ENCODE data around the gene TRPV2. TPM values are rescaled to one million over a fixed set of nuclear protein-coding genes. Genes with fewer than 3 reads are reported as not detected.

Gene TRPV2
- total RNA-seq, 2 experiments from 2014 or later, result 4.9 to 10.5 TPM

GRCh38 chr17:16455997-16456741, 40.8 kb downstream of the TRPV2 start:
- DNase-seq (ENCODE audit: low spot score), result no peak
- no peaks in the 10 kb centered on the region for H3K9me2 ChIP-seq (ENCODE audit: insufficient read depth, low read length)
- H3K27ac ChIP-seq (ENCODE audit: low read depth, low read length, poor library complexity, severe bottlenecking), result no peak overlapping the region
- H2AFZ ChIP-seq (ENCODE audit: low read length), result no peak overlapping the region
- no peaks in the 10 kb centered on the region for H3K9me3 ChIP-seq (ENCODE audit: low read length)
- no peaks in the 10 kb centered on the region for H3K4me1 ChIP-seq (ENCODE audit: insufficient read depth, low read length, poor library complexity, severe bottlenecking)
- TF ChIP-seq EZH2phosphoT487 (IDR thresholded peaks at IDR 0.05; ENCODE audit: borderline replicate concordance, low read depth, low read length), result no peak
- no peak for TF ChIP-seq CTCF (conservative IDR thresholded peaks at IDR 0.05; ENCODE audit: low read length)
- H3K4me3 ChIP-seq (ENCODE audit: low read depth, low read length, poor library complexity, severe bottlenecking), result no peak overlapping the region
- no peak overlapping the region for H3K4me2 ChIP-seq (ENCODE audit: low read length)
- BruUV-seq (replicated peaks), result no TSS peak
- POLR2A ChIA-PET, result no interaction called here
- intact Hi-C loops (cut with micrococcal nuclease; ENCODE audit: unreplicated experiment), result no loop called here
- peaks cover 20% of the 10 kb centered on the region for H3K36me3 ChIP-seq (ENCODE audit: insufficient read depth, low read length)
- H3K79me2 ChIP-seq (ENCODE audit: insufficient read depth, low read depth, low read length), result no peaks in the 10 kb centered on the region
- H4K20me1 ChIP-seq (ENCODE audit: insufficient read depth, low read length), result no peaks in the 10 kb centered on the region
- CTCF ChIA-PET (ENCODE audit: unreplicated experiment), result no interaction called here

DNA sequence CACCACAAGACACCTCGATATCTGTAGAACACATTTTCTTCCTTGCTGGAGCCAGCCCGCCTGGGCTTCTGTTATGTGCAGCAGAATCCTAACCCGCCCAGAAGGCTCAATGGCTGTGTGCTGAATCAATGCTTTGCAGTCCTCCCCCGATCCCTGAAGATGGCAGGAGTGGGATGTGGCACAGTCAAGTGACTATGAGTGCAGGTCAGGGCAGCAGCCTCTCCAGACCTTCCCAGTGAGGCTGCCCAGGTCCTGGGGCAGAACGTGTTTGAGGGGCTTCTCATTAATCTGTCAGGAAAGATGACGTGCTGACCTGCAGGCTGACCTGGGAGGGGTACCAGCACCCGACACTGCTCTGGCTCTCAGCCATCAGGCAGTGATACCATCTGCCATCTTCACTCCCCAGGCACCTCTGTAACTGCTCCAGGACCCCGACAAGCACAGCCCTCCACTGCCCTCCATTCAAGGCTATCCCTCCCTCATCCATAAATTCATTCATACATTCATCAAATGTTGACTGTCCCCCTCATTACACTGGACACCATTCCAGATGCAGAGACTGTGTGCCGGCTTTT, 41.5 kb downstream of the TRPV2 start:
- Histone ChIP-seq H4K20me1 (ENCODE audit: insufficient read depth, low read length) (no peaks in the 10 kb centered on the region), H2AFZ (ENCODE audit: low read length) (no peak overlapping the region), H3K4me2 (ENCODE audit: low read length) (no peak overlapping the region), H3K4me1 (ENCODE audit: insufficient read depth, low read length, poor library complexity, severe bottlenecking) (no peaks in the 10 kb centered on the region), H3K9me2 (ENCODE audit: insufficient read depth, low read length) (no peaks in the 10 kb centered on the region), H3K4me3 (ENCODE audit: low read depth, low read length, poor library complexity, severe bottlenecking) (no peak overlapping the region), H3K9me3 (ENCODE audit: low read length) (no peaks in the 10 kb centered on the region), H3K27ac (ENCODE audit: low read depth, low read length, poor library complexity, severe bottlenecking) (no peak overlapping the region), H3K79me2 (ENCODE audit: insufficient read depth, low read depth, low read length) (no peaks in the 10 kb centered on the region), H3K36me3 (ENCODE audit: insufficient read depth, low read length) (peaks cover 19% of the 10 kb centered on the region)
- ChIA-PET POLR2A (interaction anchor here (0.6 kb wide), 1 partner anchor 132 kb away, joined by 3 read pairs; no protein-coding TSS in a partner anchor), CTCF (ENCODE audit: unreplicated experiment) (no interaction called here)
- TF ChIP-seq EZH2phosphoT487 (IDR thresholded peaks at IDR 0.05; ENCODE audit: borderline replicate concordance, low read depth, low read length) (no peak), CTCF (conservative IDR thresholded peaks at IDR 0.05; ENCODE audit: low read length) (no peak)
- BruUV-seq (replicated peaks), result no TSS peak
- DNase-seq (ENCODE audit: low spot score), result no peak
- intact Hi-C loops (cut with micrococcal nuclease; ENCODE audit: unreplicated experiment), result no loop called here

DNA sequence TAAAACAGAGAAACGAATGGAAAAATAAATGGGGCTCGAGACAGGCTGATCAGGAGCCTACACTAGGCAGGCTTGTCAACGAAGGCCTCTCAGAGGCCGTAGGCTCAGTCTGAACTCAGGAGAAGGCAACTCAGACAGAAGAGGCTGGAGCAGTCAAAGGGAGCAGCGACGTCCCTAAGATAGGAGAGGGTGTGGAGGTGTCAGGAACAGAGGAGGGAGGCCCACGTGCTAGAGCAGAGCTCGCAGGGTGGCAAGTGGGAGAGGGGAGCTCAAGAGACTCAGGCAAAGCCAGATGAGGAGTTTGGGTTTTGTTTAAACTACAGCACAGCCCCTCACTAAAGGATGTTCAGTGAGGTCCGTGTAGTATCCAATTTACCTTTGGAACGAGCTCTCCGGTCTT, 43.9 kb downstream of the TRPV2 start:
- no peaks in the 10 kb centered on the region for H3K4me1 ChIP-seq (ENCODE audit: insufficient read depth, low read length, poor library complexity, severe bottlenecking)
- ChIA-PET POLR2A (interaction anchor here (0.5 kb wide), 1 partner anchor 450 kb away, joined by 3 read pairs; no protein-coding TSS in a partner anchor), CTCF (ENCODE audit: unreplicated experiment) (no interaction called here)
- TF ChIP-seq EZH2phosphoT487 (IDR thresholded peaks at IDR 0.05; ENCODE audit: borderline replicate concordance, low read depth, low read length), result no peak
- no peak for TF ChIP-seq CTCF (conservative IDR thresholded peaks at IDR 0.05; ENCODE audit: low read length)
- H3K79me2 ChIP-seq (ENCODE audit: insufficient read depth, low read depth, low read length), result no peaks in the 10 kb centered on the region
- H2AFZ ChIP-seq (ENCODE audit: low read length), result no peak overlapping the region
- no peaks in the 10 kb centered on the region for H3K9me2 ChIP-seq (ENCODE audit: insufficient read depth, low read length)
- no peaks in the 10 kb centered on the region for H3K9me3 ChIP-seq (ENCODE audit: low read length)
- H3K4me3 ChIP-seq (ENCODE audit: low read depth, low read length, poor library complexity, severe bottlenecking), result no peak overlapping the region
- H3K36me3 ChIP-seq (ENCODE audit: insufficient read depth, low read length), result peaks cover 11% of the 10 kb centered on the region; the same call in 1 of the 2 replicates
- H3K4me2 ChIP-seq (ENCODE audit: low read length), result no peak overlapping the region
- no peak for DNase-seq (ENCODE audit: low spot score)
- H4K20me1 ChIP-seq (ENCODE audit: insufficient read depth, low read length), result no peaks in the 10 kb centered on the region
- no peak overlapping the region for H3K27ac ChIP-seq (ENCODE audit: low read depth, low read length, poor library complexity, severe bottlenecking)
- intact Hi-C loops (cut with micrococcal nuclease; ENCODE audit: unreplicated experiment), result no loop called here
- BruUV-seq (replicated peaks), result TSS peak; percentile 22

Measured in OCI-LY7 (cell line).